Measurements from ENCODE around the gene SEC61B.

The SEC61B gene

DNA sequence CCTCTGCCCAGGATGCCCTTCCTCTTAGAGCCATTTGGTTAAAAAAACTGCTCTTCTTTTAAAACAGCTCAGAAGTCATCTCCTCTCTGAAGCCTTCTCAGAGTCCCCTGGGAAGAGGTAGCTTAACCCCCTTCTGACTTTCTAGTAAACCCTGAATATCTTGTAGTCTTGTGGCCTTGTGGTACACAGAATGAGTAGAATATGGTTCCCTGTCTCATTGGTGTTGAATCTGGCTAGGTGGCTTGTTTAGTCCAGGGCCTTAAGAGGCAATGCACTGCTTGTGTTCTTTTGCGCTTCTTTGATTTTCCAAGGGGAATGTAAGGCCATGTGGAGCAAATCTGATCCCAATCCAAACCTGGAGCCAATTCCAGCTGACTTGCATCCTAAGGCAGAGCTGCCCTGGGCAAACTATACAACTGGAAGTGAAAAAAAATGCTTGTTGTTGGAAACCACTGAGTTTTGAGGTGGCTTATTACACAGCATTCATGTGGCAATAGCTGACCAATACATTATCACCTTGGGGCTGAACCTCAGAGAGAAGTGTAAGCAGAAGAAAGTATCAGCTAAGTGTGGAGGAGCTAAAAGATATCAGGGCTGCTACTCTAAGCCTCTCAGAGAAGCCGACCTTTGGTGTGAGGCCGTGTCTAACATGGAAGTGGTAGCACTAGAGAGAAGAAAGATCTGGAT is 31.3 kb upstream of the SEC61B start:
- no peak overlapping the region for H3K4me3 ChIP-seq (ENCODE audit: low read depth, low read length)
- no peaks in the 10 kb centered on the region for H3K36me3 ChIP-seq (ENCODE audit: control insufficient read depth in 2 of 2, insufficient read depth in 1 of 2, low read length in 2 of 2)
- no peaks in the 10 kb centered on the region for H3K9me3 ChIP-seq (ENCODE audit: control insufficient read depth, insufficient read depth, low read depth, low read length)
- ChIA-PET POLR2A (no interaction called here), CTCF (no interaction called here)
- H3K27ac ChIP-seq (ENCODE audit: extremely low read depth, low read depth, low read length), result no peak overlapping the region
- TF ChIP-seq ZNF2 (tag by site-specific recombination; IDR thresholded peaks at IDR 0.05), result no peak
- TF ChIP-seq SALL2 (tag by site-specific recombination; IDR thresholded peaks at IDR 0.05; ENCODE audit: borderline replicate concordance), result no peak
- TF ChIP-seq PRDM1 (tag by site-specific recombination; IDR thresholded peaks at IDR 0.05), result no peak
- TF ChIP-seq, protein P1, sequence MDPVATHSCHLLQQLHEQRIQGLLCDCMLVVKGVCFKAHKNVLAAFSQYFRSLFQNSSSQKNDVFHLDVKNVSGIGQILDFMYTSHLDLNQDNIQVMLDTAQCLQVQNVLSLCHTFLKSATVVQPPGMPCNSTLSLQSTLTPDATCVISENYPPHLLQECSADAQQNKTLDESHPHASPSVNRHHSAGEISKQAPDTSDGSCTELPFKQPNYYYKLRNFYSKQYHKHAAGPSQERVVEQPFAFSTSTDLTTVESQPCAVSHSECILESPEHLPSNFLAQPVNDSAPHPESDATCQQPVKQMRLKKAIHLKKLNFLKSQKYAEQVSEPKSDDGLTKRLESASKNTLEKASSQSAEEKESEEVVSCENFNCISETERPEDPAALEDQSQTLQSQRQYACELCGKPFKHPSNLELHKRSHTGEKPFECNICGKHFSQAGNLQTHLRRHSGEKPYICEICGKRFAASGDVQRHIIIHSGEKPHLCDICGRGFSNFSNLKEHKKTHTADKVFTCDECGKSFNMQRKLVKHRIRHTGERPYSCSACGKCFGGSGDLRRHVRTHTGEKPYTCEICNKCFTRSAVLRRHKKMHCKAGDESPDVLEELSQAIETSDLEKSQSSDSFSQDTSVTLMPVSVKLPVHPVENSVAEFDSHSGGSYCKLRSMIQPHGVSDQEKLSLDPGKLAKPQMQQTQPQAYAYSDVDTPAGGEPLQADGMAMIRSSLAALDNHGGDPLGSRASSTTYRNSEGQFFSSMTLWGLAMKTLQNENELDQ (tag by site-specific recombination; IDR thresholded peaks at IDR 0.05; ENCODE audit: low read depth), result no peak
- TF ChIP-seq ZFP3 (tag by site-specific recombination; IDR thresholded peaks at IDR 0.05; ENCODE audit: low read depth), result no peak
- no peak for TF ChIP-seq ZNF473 (tag by site-specific recombination; IDR thresholded peaks at IDR 0.05)
- TF ChIP-seq, protein P2, sequence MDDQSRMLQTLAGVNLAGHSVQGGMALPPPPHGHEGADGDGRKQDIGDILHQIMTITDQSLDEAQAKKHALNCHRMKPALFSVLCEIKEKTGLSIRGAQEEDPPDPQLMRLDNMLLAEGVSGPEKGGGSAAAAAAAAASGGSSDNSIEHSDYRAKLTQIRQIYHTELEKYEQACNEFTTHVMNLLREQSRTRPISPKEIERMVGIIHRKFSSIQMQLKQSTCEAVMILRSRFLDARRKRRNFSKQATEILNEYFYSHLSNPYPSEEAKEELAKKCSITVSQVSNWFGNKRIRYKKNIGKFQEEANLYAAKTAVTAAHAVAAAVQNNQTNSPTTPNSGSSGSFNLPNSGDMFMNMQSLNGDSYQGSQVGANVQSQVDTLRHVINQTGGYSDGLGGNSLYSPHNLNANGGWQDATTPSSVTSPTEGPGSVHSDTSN (CRISPR knock-in tag; IDR thresholded peaks at IDR 0.05), result no peak
- TF ChIP-seq KLF9 (tag by site-specific recombination; IDR thresholded peaks at IDR 0.05; ENCODE audit: low read depth), result no peak
- TF ChIP-seq, protein P3, sequence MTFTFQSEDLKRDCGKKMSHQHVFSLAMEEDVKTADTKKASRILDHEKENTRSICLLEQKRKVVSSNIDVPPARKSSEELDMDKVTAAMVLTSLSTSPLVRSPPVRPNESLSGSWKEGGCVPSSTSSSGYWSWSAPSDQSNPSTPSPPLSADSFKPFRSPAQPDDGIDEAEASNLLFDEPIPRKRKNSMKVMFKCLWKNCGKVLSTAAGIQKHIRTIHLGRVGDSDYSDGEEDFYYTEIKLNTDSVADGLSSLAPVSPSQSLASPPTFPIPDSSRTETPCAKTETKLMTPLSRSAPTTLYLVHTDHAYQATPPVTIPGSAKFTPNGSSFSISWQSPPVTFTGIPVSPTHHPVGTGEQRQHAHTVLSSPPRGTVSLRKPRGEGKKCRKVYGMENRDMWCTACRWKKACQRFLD (tag by site-specific recombination; IDR thresholded peaks at IDR 0.05), result no peak
- no peak for TF ChIP-seq ZNF311 (tag by site-specific recombination; IDR thresholded peaks at IDR 0.05; ENCODE audit: borderline replicate concordance)
- TF ChIP-seq ZNF701 (tag by site-specific recombination; IDR thresholded peaks at IDR 0.05), result no peak
- no peak for TF ChIP-seq HOXA7 (CRISPR knock-in tag; IDR thresholded peaks at IDR 0.05; ENCODE audit: borderline replicate concordance)
- no peak for TF ChIP-seq ZNF610 (tag by site-specific recombination; IDR thresholded peaks at IDR 0.05; ENCODE audit: borderline replicate concordance)
- no peak for TF ChIP-seq ZXDB (tag by site-specific recombination; IDR thresholded peaks at IDR 0.05)
- TF ChIP-seq, protein P4, sequence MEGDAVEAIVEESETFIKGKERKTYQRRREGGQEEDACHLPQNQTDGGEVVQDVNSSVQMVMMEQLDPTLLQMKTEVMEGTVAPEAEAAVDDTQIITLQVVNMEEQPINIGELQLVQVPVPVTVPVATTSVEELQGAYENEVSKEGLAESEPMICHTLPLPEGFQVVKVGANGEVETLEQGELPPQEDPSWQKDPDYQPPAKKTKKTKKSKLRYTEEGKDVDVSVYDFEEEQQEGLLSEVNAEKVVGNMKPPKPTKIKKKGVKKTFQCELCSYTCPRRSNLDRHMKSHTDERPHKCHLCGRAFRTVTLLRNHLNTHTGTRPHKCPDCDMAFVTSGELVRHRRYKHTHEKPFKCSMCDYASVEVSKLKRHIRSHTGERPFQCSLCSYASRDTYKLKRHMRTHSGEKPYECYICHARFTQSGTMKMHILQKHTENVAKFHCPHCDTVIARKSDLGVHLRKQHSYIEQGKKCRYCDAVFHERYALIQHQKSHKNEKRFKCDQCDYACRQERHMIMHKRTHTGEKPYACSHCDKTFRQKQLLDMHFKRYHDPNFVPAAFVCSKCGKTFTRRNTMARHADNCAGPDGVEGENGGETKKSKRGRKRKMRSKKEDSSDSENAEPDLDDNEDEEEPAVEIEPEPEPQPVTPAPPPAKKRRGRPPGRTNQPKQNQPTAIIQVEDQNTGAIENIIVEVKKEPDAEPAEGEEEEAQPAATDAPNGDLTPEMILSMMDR (tag by site-specific recombination; IDR thresholded peaks at IDR 0.05), result no peak
- no peaks in the 10 kb centered on the region for H3K4me1 ChIP-seq (ENCODE audit: control insufficient read depth, insufficient read depth, low read length)

DNA sequence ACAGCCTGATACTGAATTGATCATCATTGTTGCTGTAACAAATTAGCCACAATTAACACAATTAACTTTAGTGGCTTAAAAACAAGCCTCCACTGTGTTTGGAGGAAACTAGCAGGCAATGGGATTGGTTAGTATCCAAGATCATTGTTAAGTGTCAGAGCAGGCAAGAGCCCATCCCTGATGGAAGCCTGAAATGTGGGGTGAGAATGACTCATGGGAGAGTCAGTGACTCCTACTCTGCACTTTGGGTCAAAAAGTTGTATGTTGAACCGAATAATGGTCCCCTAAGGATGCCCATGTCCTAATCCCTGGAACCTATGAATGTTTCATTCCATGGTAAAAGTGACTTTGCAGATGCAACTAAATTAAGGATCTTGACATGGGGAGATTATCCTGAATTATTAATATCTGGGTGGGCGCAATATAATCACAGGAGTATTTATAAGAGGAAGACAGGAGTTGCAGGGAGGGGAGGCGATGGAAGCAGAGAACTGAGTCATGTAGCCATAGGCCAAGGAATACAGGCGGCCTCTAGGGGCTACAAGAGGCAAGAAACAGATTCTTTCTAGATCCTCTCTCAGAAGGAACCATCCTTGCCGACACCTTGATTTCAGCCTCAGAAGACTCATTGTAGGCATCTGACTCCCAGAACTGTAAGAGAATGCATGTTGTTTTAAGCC is 29.2 kb upstream of the SEC61B start:
- ChIA-PET POLR2A (no interaction called here), CTCF (interaction anchor here (1.2 kb wide), 1 partner anchor 8 kb away, joined by 7 read pairs; no protein-coding TSS in a partner anchor)
- no peaks in the 10 kb centered on the region for H3K36me3 ChIP-seq (ENCODE audit: control insufficient read depth in 2 of 2, insufficient read depth in 1 of 2, low read length in 2 of 2)
- no peaks in the 10 kb centered on the region for H3K9me3 ChIP-seq (ENCODE audit: control insufficient read depth, insufficient read depth, low read depth, low read length)
- H3K27ac ChIP-seq (ENCODE audit: extremely low read depth, low read depth, low read length), result no peak overlapping the region
- no peak overlapping the region for H3K4me3 ChIP-seq (ENCODE audit: low read depth, low read length)
- H3K4me1 ChIP-seq (ENCODE audit: control insufficient read depth, insufficient read depth, low read length), result no peaks in the 10 kb centered on the region
- TF ChIP-seq, protein P5, sequence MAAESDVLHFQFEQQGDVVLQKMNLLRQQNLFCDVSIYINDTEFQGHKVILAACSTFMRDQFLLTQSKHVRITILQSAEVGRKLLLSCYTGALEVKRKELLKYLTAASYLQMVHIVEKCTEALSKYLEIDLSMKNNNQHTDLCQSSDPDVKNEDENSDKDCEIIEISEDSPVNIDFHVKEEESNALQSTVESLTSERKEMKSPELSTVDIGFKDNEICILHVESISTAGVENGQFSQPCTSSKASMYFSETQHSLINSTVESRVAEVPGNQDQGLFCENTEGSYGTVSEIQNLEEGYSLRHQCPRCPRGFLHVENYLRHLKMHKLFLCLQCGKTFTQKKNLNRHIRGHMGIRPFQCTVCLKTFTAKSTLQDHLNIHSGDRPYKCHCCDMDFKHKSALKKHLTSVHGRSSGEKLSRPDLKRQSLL (tag by site-specific recombination; IDR thresholded peaks at IDR 0.05), result no peak
- TF ChIP-seq, protein P6, sequence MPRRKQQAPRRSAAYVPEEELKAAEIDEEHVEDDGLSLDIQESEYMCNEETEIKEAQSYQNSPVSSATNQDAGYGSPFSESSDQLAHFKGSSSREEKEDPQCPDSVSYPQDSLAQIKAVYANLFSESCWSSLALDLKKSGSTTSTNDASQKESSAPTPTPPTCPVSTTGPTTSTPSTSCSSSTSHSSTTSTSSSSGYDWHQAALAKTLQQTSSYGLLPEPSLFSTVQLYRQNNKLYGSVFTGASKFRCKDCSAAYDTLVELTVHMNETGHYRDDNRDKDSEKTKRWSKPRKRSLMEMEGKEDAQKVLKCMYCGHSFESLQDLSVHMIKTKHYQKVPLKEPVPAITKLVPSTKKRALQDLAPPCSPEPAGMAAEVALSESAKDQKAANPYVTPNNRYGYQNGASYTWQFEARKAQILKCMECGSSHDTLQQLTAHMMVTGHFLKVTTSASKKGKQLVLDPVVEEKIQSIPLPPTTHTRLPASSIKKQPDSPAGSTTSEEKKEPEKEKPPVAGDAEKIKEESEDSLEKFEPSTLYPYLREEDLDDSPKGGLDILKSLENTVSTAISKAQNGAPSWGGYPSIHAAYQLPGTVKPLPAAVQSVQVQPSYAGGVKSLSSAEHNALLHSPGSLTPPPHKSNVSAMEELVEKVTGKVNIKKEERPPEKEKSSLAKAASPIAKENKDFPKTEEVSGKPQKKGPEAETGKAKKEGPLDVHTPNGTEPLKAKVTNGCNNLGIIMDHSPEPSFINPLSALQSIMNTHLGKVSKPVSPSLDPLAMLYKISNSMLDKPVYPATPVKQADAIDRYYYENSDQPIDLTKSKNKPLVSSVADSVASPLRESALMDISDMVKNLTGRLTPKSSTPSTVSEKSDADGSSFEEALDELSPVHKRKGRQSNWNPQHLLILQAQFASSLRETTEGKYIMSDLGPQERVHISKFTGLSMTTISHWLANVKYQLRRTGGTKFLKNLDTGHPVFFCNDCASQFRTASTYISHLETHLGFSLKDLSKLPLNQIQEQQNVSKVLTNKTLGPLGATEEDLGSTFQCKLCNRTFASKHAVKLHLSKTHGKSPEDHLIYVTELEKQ (tag by site-specific recombination; IDR thresholded peaks at IDR 0.05; ENCODE audit: borderline replicate concordance), result no peak
- TF ChIP-seq ZSCAN23 (tag by site-specific recombination; IDR thresholded peaks at IDR 0.05), result no peak
- no peak for TF ChIP-seq ZNF623 (tag by site-specific recombination; IDR thresholded peaks at IDR 0.05)
- TF ChIP-seq KLF9 (tag by site-specific recombination; IDR thresholded peaks at IDR 0.05; ENCODE audit: low read depth), result no peak
- TF ChIP-seq ZNF521 (tag by site-specific recombination; IDR thresholded peaks at IDR 0.05), result no peak
- no peak for TF ChIP-seq ZNF677 (tag by site-specific recombination; IDR thresholded peaks at IDR 0.05)
- no peak for TF ChIP-seq MEIS1 (CRISPR knock-in tag; IDR thresholded peaks at IDR 0.05; ENCODE audit: borderline replicate concordance)
